HepG2 (cell line): Measurements from ENCODE around the gene CA7. TPM values are rescaled to one million over a fixed set of nuclear protein-coding genes. Genes with fewer than 3 reads are reported as not detected.

Experiments used
- EEA1 ChIP-seq: sonication (generic); formaldehyde crosslinking; IDR thresholded peaks from 2 replicates; pipeline ENCODE4 v1.5.1; 2020; ENCODE audit warnings: mild to moderate bottlenecking, missing genetic modification reagents, borderline replicate concordance
- FOXP1 ChIP-seq, 2 experiments: fragments of 450-650 bp in 1 of 2; IDR thresholded peaks; 2 replicates each; pipeline ENCODE4 v1.6.1; 2017 to 2018; ENCODE audit warnings: antibody characterized with exemption in 1 of 2
- KLF9 ChIP-seq: IDR thresholded peaks from 2 replicates; pipeline ENCODE4 v1.6.1; 2016; ENCODE audit warnings: low read depth
- NCOA2 ChIP-seq: sonication (generic); formaldehyde crosslinking; IDR thresholded peaks from 2 replicates; pipeline ENCODE4 v1.8.0; 2022; ENCODE audit warnings: inconsistent platforms
- NCOR1 ChIP-seq: fragments of 200-600 bp; sonication (generic); IDR thresholded peaks from 2 replicates; pipeline ENCODE4 v1.7.0; 2017; ENCODE audit warnings: antibody characterized with exemption, low read length, borderline replicate concordance
- PHF8 ChIP-seq: sonication (generic); formaldehyde crosslinking; IDR thresholded peaks from 2 replicates; pipeline ENCODE4 v1.5.0; 2020; ENCODE audit warnings: missing genetic modification reagents
- POLR2G ChIP-seq: fragments of 200-400 bp; formaldehyde crosslinking; IDR thresholded peaks from 2 replicates; pipeline ENCODE4 v1.6.1; 2018; ENCODE audit warnings: mild to moderate bottlenecking, low read depth, low read length, moderate library complexity
- TAF15 ChIP-seq: fragments of 200-400 bp; formaldehyde crosslinking; IDR thresholded peaks from one replicate; pipeline ENCODE4 v1.6.1; 2018; ENCODE audit warnings: mild to moderate bottlenecking, low read depth, low read length; ENCODE audit not compliant: poor library complexity, severe bottlenecking
- TBX2 ChIP-seq: sonication (generic); formaldehyde crosslinking; IDR thresholded peaks from 2 replicates; pipeline ENCODE4 v1.5.0; 2020; ENCODE audit warnings: missing genetic modification reagents, mild to moderate bottlenecking, borderline replicate concordance
- TGIF2 ChIP-seq: IDR thresholded peaks from 2 replicates; pipeline ENCODE4 v1.6.1; 2016; ENCODE audit warnings: control low read depth, missing compliant biosample characterization
- THAP11 ChIP-seq: IDR thresholded peaks from 2 replicates; pipeline ENCODE4 v1.6.1; 2016; ENCODE audit warnings: missing biosample characterization, missing genetic modification reagents
- ZC3H4 ChIP-seq: sonication (generic); formaldehyde crosslinking; IDR thresholded peaks from 2 replicates; pipeline ENCODE4 v1.4.0; 2020; ENCODE audit warnings: missing genetic modification reagents, borderline replicate concordance
- ZNF12 ChIP-seq: sonication (generic); formaldehyde crosslinking; IDR thresholded peaks from 2 replicates; pipeline ENCODE4 v1.5.0; 2020; ENCODE audit warnings: missing genetic modification reagents
- ZNF124 ChIP-seq: sonication (generic); formaldehyde crosslinking; IDR thresholded peaks from 2 replicates; pipeline ENCODE4 v1.4.0; 2020; ENCODE audit warnings: missing genetic modification reagents
- ZNF451 ChIP-seq: sonication (generic); formaldehyde crosslinking; IDR thresholded peaks from 2 replicates; pipeline ENCODE4 v1.5.0; 2020; ENCODE audit warnings: mild to moderate bottlenecking, missing genetic modification reagents
- ZNF530 ChIP-seq: sonication (generic); formaldehyde crosslinking; IDR thresholded peaks from 2 replicates; pipeline ENCODE4 v1.5.0; 2020; ENCODE audit warnings: low read depth, mild to moderate bottlenecking, missing genetic modification reagents
- ZNF660 ChIP-seq: sonication (generic); formaldehyde crosslinking; IDR thresholded peaks from 2 replicates; pipeline ENCODE4 v1.5.1; 2020; ENCODE audit warnings: mild to moderate bottlenecking, low read depth, missing genetic modification reagents, borderline replicate concordance
- ZSCAN12 ChIP-seq: sonication (generic); formaldehyde crosslinking; IDR thresholded peaks from 2 replicates; pipeline ENCODE4 v1.9.0; 2021; ENCODE audit warnings: mild to moderate bottlenecking, missing genetic modification reagents
- polyA plus RNA-seq, 8 experiments: library from polyadenylated mRNA; depleted of rRNA in 3 of 8; stranded (reverse) in 7 of 8; unstranded in 1 of 8; fragments of >200 nt; fragmentation: Illumina TruSeq in 4 of 8; extraction: Trizol in 4 of 8; gene quantifications; 2 replicates each; pipeline versions ENCODE4 v1.2.1 to v1.2.3, GENCODE V29; 2011 to 2016; ENCODE audit warnings: low read depth in 4 of 8, missing spikeins in 1 of 8, mixed read lengths in 1 of 8; ENCODE audit not compliant: insufficient read depth in 1 of 8
- total RNA-seq, 5 experiments: library from RNA; depleted of rRNA; stranded (reverse); fragments of >200 nt; fragmentation: Illumina TruSeq; extraction: Trizol; gene quantifications; 2 replicates each; pipeline ENCODE4 v1.2.3, GENCODE V29; 2016; ENCODE audit warnings: low read depth in 1 of 5
- TF ChIP-seq, protein P1 (sequence below): sonication (generic); formaldehyde crosslinking; conservative IDR thresholded peaks from 2 replicates; pipeline ENCODE4 v1.8.1; 2023; ENCODE audit warnings: missing genetic modification reagents
- TF ChIP-seq, protein P2 (sequence below): sonication (generic); formaldehyde crosslinking; IDR thresholded peaks from 2 replicates; pipeline ENCODE4 v1.5.0; 2020; ENCODE audit warnings: missing genetic modification reagents, mild to moderate bottlenecking, borderline replicate concordance
- TF ChIP-seq, protein P3 (sequence below): sonication (generic); formaldehyde crosslinking; IDR thresholded peaks from 2 replicates; pipeline ENCODE4 v1.4.0; 2020; ENCODE audit warnings: missing genetic modification reagents
- TF ChIP-seq, protein P4 (sequence below): sonication (generic); formaldehyde crosslinking; IDR thresholded peaks from 2 replicates; pipeline ENCODE4 v1.8.1; 2023; ENCODE audit warnings: missing genetic modification reagents, inconsistent platforms, borderline replicate concordance
- TF ChIP-seq, protein P5 (sequence below): sonication (generic); formaldehyde crosslinking; IDR thresholded peaks from 2 replicates; pipeline ENCODE4 v1.4.0; 2020; ENCODE audit warnings: low read depth, mild to moderate bottlenecking, missing genetic modification reagents

Gene CA7
- total and polyA plus RNA-seq, 2 of the 13 experiments (the other 11 are each of a cell fraction or from before 2014, with no cell fraction given) = not detected

DNA sequence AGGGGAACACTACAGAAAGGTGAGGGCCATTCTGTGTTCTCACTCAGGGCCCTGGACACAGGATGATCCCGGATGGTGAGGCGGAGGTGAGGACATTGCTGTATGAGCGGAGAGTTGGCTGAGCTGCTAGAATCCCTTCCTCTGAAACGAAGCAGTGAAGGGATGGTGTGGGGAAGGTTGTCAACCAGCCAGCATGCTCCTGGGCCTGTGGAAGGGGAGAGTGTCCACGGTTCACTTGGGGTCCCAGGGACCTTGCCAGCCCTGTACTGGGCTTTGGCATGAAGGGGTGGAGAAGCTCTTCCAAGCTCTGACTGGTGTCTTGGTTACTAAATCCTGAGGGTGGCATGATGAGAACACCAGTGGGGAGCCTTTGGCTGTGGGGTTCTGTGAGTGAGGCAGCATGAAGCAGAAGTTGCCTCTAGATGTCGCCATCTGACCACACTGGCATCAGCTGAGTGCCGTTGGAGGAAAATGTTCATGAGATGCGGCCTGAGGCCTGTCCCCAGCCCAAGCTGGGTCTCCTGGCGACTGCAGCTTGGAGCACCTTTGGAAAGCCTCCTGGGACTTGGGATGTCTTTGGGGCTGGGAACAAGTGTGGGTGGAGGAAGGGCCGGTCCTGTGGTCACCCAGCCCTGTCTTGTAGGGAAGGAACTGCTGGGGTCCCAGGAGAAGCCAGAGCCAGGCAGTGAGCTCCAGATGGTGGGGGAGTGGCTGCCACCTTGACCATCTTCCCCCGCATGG, 50.9 kb downstream of the CA7 start (continued):
- TF ChIP-seq, protein P1, sequence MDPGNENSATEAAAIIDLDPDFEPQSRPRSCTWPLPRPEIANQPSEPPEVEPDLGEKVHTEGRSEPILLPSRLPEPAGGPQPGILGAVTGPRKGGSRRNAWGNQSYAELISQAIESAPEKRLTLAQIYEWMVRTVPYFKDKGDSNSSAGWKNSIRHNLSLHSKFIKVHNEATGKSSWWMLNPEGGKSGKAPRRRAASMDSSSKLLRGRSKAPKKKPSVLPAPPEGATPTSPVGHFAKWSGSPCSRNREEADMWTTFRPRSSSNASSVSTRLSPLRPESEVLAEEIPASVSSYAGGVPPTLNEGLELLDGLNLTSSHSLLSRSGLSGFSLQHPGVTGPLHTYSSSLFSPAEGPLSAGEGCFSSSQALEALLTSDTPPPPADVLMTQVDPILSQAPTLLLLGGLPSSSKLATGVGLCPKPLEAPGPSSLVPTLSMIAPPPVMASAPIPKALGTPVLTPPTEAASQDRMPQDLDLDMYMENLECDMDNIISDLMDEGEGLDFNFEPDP (CRISPR knock-in tag) = no peak
- TF ChIP-seq, protein P2, sequence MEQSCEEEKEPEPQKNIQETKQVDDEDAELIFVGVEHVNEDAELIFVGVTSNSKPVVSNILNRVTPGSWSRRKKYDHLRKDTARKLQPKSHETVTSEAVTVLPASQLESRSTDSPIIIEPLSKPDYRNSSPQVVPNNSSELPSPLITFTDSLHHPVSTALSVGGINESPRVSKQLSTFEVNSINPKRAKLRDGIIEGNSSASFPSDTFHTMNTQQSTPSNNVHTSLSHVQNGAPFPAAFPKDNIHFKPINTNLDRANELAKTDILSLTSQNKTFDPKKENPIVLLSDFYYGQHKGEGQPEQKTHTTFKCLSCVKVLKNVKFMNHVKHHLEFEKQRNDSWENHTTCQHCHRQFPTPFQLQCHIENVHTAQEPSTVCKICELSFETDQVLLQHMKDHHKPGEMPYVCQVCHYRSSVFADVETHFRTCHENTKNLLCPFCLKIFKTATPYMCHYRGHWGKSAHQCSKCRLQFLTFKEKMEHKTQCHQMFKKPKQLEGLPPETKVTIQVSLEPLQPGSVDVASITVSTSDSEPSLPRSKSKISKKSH (CRISPR knock-in tag) = peak; percentile 55; the same call in 1 of the 2 replicates
- no peak for TF ChIP-seq FOXP1 (IDR thresholded peaks at IDR 0.05)
- TF ChIP-seq FOXP1 (CRISPR knock-in tag; IDR thresholded peaks at IDR 0.05) = no peak
- no peak for TF ChIP-seq TAF15
- TF ChIP-seq, protein P3, sequence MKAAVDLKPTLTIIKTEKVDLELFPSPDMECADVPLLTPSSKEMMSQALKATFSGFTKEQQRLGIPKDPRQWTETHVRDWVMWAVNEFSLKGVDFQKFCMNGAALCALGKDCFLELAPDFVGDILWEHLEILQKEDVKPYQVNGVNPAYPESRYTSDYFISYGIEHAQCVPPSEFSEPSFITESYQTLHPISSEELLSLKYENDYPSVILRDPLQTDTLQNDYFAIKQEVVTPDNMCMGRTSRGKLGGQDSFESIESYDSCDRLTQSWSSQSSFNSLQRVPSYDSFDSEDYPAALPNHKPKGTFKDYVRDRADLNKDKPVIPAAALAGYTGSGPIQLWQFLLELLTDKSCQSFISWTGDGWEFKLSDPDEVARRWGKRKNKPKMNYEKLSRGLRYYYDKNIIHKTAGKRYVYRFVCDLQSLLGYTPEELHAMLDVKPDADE (CRISPR knock-in tag) = no peak
- no peak for TF ChIP-seq TBX2
- 0 out of 2 replicates have a peak, but pooled peaks have one; percentile 70 for TF ChIP-seq ZNF124 (CRISPR knock-in tag)
- TF ChIP-seq, protein P4, sequence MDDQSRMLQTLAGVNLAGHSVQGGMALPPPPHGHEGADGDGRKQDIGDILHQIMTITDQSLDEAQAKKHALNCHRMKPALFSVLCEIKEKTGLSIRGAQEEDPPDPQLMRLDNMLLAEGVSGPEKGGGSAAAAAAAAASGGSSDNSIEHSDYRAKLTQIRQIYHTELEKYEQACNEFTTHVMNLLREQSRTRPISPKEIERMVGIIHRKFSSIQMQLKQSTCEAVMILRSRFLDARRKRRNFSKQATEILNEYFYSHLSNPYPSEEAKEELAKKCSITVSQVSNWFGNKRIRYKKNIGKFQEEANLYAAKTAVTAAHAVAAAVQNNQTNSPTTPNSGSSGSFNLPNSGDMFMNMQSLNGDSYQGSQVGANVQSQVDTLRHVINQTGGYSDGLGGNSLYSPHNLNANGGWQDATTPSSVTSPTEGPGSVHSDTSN = no peak
- TF ChIP-seq ZNF451 (CRISPR knock-in tag) = 0 out of 2 replicates have a peak, but pooled peaks have one; percentile 15
- TF ChIP-seq NCOR1 = no peak
- TF ChIP-seq, protein P5, sequence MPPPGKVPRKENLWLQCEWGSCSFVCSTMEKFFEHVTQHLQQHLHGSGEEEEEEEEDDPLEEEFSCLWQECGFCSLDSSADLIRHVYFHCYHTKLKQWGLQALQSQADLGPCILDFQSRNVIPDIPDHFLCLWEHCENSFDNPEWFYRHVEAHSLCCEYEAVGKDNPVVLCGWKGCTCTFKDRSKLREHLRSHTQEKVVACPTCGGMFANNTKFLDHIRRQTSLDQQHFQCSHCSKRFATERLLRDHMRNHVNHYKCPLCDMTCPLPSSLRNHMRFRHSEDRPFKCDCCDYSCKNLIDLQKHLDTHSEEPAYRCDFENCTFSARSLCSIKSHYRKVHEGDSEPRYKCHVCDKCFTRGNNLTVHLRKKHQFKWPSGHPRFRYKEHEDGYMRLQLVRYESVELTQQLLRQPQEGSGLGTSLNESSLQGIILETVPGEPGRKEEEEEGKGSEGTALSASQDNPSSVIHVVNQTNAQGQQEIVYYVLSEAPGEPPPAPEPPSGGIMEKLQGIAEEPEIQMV (CRISPR knock-in tag) = no peak
- peak; percentile 44; the same call in 1 of the 2 replicates for TF ChIP-seq PHF8
- no peak for TF ChIP-seq ZSCAN12 (CRISPR knock-in tag)
- TF ChIP-seq ZNF530 (CRISPR knock-in tag) = no peak
- TF ChIP-seq POLR2G = no peak
- no peak for TF ChIP-seq KLF9
- 0 out of 2 replicates have a peak, but pooled peaks have one; percentile 53 for TF ChIP-seq TGIF2
- 0 out of 2 replicates have a peak, but pooled peaks have one; percentile 34 for TF ChIP-seq NCOA2 (CRISPR knock-in tag)
- TF ChIP-seq EEA1 = 0 out of 2 replicates have a peak, but pooled peaks have one; percentile 37
- TF ChIP-seq ZC3H4 (CRISPR knock-in tag) = no peak
- no peak for TF ChIP-seq ZNF660 (CRISPR knock-in tag)
- TF ChIP-seq ZNF12 (CRISPR knock-in tag) = no peak
- 0 out of 2 replicates have a peak, but pooled peaks have one; percentile 21 for TF ChIP-seq THAP11 (CRISPR knock-in tag)
